ENCODE data around the gene TTC39A.
"Not testable (repeated sequence)": the region's sequence is repeated elsewhere in the genome, so short reads cannot be mapped to it uniquely, and the experiment has no call there.

The TTC39A gene

GRCh38 chr1:51268634-51269033, 61.7 kb downstream of the TTC39A start:
- no peak for DNase-seq (ENCODE audit: low read depth in 2 of 2, low spot score in 1 of 2)

DNA sequence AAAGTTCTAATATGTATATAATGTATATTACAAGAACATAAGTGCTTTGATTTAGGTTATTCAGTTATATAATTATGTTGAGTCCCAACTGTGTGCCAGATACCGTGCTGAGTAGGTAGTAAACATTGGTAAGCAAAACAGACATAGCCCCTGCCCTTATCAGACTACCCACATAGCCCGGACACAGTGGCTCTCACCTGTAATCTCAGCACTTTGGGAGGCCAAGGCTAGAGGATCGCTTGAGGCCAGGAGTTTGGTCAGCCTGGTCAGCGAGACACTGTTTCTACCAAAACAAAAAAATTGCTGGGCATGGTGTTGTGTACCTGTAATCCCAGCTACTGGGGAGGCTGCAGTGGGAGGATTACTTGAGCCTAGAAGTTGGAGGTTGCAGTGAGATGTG, 63.6 kb downstream of the TTC39A start:
- no peak for DNase-seq (ENCODE audit: low read depth in 2 of 2, low spot score in 1 of 2)

GRCh38 chr1:51266181-51266580, 64.2 kb downstream of the TTC39A start:
- no peak for DNase-seq (ENCODE audit: low read depth in 2 of 2, low spot score in 1 of 2)

DNA sequence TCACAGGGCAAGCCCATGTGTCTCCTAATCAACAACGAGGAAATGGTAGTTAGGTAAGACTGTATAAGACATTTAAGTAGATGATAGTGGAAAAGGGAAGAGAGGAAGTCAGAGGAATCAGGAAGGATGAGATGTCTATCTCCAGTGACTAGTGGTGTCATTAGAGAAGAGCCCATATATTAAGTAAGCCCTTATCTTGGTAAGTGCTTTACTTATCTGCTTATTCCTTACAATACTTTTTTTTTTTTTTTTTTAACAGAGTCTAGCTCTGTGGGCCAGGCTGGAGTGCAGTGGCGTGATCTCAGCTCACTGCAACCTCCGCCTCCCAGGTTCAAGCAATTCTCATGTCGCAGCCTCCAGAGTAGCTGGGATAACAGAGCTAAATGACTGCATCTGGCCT, 64.7 kb downstream of the TTC39A start:
- DNase-seq (ENCODE audit: low read depth in 2 of 2, low spot score in 1 of 2) = no peak

DNA sequence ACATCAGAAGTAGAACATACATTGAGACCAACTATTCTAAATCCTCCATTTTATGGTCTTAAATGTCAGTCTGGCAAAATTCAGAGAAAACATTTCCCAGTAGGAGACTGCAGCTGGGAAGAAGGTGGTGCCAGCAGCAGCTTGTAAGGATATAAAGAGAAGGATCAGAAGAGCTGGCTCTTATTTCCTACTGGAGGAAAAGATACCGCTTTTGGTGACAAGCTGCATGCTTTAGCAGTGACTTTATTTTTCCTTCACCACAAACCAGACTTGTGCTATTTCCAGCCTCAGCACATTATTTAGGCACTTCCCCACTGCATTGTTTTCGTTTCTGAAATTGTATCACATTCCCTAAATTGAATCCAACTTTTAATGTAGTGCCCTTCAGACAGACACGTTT, 65.9 kb downstream of the TTC39A start:
- no peak for DNase-seq (ENCODE audit: low read depth in 2 of 2, low spot score in 1 of 2)

DNA sequence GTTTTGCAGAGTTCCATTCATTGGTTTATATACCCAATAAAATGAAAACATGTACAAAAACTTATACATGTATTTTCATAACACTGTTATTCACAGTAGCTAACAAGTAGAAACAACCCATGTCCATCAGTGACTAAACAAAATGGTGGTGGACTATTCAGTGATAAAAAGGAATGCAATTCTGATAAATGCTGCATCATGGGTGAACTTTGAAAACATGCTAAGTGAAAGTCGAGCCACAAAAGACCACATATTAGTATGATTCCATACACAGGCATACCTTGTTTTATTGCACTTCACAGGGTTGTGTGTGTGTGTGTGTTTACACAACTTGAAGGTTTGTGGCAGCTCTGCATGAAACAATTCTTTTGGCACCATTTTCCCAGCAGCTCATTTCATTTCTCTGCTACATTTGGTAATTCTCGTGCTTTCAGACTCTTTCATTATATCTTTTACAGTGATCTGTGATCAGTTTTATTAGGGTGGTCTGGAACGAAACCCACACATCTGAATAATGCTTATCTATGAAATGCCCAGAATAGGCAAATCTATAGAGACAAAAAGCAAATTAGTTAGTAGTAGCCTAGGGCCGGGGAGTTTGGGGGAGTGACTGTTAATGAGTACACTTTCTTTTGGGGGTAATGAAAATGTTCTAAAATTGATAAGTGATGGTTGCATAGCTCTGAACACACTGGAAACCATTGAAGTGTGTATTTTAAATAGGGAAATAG, 67.0 kb downstream of the TTC39A start:
- no peak for DNase-seq (ENCODE audit: low read depth in 2 of 2, low spot score in 1 of 2)

GRCh38 chr1:51255331-51255730, 75.0 kb downstream of the TTC39A start:
- no peak for DNase-seq (ENCODE audit: low read depth in 2 of 2, low spot score in 1 of 2)

DNA sequence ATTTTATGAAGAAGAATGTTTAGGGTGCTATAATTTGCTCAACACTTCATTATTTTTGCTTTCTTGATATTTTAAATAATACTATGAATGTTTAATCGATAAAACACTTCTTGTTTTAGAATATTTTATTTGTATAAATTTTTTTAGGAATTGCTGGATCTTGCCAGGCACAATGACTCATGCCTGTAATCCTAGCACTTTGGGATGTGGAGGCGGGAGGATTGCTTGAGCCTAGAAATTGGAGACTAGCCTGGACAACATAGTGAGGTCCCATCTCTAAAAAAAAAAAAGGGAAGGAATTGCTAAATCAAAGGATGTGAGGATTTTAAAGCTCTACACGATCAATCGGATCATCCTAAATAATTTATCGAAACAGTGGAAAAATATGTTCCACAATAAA, 76.7 kb downstream of the TTC39A start:
- no peak for DNase-seq (ENCODE audit: low read depth in 2 of 2, low spot score in 1 of 2)

DNA sequence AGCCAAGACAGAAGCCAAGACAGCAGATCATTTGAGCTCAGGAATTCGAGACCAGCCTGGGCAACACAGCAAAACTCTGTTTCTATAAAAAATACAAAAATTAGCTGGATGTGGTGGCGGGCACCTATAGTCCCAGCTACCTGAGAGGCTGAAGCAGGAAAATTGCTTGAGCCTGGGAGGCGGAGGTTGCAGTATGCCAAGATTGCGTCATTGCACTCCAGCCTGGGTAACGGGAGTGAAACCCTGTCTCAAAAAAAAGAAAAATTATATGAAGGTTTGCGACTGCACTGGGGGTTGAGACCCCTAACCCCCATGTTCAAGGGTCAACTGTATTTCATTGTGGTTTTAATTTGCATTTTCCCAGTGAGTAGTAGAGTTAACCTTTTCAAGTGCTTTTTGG, 78.0 kb downstream of the TTC39A start:
- DNase-seq (ENCODE audit: low read depth in 2 of 2, low spot score in 1 of 2) = no peak

DNA sequence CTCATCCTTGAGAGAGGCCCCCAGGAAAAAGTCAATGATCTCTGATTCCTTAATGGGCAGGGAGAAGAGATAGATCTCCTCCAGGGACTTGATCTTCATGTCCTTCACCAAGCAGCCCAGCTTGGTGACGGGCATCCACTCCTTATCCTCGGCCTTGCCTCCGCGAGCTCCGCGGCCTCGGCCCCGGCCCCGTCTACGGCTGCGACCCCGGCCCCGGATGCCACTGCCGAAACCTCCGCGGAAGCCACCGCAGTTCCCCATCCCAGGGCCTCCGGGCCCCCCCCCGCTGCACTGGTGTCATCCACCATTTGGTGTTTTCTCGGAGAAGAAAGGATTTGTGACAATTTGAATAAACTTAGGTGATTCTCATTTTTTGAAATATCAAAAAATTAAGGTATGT, 79.2 kb downstream of the TTC39A start:
- DNase-seq (ENCODE audit: low read depth in 2 of 2, low spot score in 1 of 2) = not testable (repeated sequence)

DNA sequence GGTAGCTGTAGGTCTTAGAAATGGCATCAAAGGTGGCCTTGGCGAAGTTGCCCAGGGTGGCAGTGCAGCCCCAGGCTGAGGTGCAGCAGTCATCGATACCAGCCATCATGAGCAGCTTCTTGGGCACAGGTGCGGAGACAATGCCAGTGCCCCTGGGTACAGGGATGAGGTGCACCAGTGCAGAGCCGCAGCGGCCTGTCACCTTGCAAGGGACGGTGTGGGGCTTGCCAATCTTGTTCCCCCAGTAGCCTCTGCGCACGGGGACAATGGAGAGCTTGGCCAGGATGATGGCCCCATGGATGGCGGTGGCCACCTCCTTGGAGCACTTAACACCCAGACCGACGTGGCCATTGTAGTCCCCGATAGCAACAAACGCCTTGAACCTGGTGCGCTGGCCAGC, 79.6 kb downstream of the TTC39A start:
- not testable (repeated sequence) for DNase-seq (ENCODE audit: low read depth in 2 of 2, low spot score in 1 of 2)

DNA sequence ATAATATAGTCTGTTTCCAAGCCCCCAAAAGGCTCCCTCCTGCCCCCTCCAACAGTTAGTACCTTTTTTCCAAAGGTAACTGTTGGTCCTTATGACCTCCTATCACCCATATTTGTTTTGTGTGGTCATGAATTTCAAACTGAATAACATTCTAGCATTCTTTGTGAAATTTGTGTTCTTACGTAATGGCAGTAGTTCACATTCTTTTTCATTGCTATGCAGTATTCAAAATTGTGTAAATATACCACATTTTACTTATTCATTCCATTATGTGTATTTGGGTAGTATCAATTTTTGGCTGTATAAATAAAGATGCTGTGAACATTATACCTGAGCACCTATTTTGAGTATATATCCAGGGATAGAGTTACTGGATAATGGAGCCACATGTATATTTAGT, 80.9 kb downstream of the TTC39A start:
- DNase-seq (ENCODE audit: low read depth in 2 of 2, low spot score in 1 of 2) = no peak

GRCh38 chr1:51247499-51247898, 82.9 kb downstream of the TTC39A start:
- no peak for DNase-seq (ENCODE audit: low read depth in 2 of 2, low spot score in 1 of 2)

DNA sequence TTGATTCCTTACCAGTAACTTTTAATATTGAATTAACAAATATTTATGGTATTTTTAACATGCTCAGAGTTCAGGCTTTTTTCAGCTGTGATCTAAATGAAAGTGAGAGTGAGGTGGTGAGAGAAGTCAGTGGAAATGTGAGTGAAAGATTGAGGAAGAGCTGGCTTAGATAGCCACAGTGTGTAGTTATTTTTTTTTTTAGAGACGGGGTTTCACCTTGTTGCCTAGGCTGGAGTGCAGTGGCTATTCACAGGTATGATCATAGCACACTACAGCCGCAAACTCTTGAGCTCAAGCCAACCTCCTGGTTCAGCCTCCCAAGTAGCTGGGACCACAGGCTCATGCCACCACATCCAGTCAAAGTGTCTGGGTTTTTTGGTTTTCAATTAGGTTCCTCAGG, 83.3 kb downstream of the TTC39A start:
- no peak for DNase-seq (ENCODE audit: low read depth in 2 of 2, low spot score in 1 of 2)

DNA sequence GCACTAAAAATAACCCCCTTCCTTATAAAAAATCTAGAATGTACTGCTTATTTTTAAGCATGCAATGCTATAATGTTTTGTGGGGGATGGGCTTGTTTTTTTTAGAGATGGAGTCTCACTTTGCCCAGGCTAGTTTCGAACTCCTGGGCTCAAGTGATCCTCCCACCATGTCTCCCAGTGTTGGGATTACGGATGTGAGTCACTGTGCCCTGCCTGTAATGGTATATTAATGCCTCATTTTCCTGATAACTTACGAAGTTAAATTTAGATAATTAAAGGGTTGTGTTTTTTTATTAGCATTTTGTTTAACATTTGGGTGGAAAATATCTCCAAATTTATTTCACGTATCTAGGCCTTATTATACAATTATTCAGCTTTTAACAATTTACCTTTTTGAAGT, 87.8 kb downstream of the TTC39A start:
- DNase-seq (ENCODE audit: low read depth in 2 of 2, low spot score in 1 of 2) = no peak

- DNase-seq (ENCODE audit: low read depth in 2 of 2, low spot score in 1 of 2) = no peak
Measured at GRCh38 chr1:51241119-51241518, 89.2 kb downstream of the TTC39A start.

GRCh38 chr1:51240084-51240483, 90.3 kb downstream of the TTC39A start:
- no peak for DNase-seq (ENCODE audit: low read depth in 2 of 2, low spot score in 1 of 2)

DNA sequence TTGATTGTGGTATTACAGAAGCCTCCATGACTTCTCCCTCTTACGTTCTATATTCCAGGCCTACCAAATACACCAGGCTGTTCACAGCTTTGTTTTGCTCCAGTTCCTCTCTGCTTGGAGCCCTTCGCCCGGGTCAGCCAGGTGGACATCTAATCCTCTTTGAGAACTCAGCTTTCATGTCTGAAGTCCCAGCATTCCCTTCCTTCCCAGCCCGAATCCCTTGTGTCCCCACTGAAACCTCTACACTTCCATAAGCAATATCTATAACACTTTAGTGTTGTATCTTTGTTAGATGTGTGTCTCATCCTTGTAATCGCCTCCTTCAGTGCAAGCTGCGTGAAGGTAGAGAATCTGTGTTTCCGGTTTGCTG, 92.3 kb downstream of the TTC39A start:
- no peak for DNase-seq (ENCODE audit: low read depth in 2 of 2, low spot score in 1 of 2)

DNA sequence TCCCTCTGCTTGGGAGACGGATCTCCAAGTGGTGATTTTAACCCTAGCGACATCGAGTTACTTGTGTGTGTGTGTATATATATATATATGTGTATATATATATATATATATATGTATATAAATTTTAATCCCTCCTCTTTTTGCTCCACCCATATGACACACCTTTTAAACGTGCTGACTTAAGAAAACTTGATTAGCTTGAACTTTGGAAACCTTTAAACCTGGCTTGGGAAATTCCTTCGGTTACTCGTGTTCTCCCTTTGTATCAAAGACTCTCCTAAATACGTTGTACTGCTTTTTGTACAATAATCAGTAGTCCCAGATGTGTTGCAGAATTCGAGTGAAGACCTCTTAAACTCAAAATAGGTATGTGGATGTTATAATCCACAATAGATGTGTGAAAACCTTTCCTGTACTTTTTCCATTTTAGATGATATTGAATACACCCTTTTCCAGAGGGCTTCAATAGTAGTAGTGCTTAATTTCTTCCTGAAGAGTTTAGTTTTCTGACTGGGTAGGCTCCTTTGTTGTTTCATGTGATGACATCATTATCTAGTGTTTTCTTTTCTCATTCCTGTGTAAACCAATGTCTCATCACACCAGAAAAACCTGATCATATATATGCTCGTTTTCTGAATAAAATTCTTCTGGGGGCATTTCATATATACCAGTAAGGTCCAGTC, 92.9 kb downstream of the TTC39A start:
- no peak for DNase-seq (ENCODE audit: low read depth in 2 of 2, low spot score in 1 of 2)
